Activated CD4-positive, alpha-beta T cell treated with anti-CD3 and anti-CD28 coated beads, Interleukin-2, amount 50 U/mL, for 16 hours (primary cell): ENCODE measurements around the gene SH3D19.
"Not testable (repeated sequence)": the region's sequence is repeated elsewhere in the genome, so short reads cannot be mapped to it uniquely, and the experiment has no call there.

Source experiments
- DNase-seq: peaks from one replicate; pipeline ENCODE4 v3.0.0-alpha.2; 2020

Gene SH3D19

GRCh38 chr4:151147000-151147399 is 178.4 kb downstream of the SH3D19 start:
- DNase-seq = no peak

- no peak for DNase-seq
Observed at GRCh38 chr4:151144329-151145072, 180.9 kb downstream of the SH3D19 start.

- no peak for DNase-seq
Observed at GRCh38 chr4:151143811-151144210, 181.6 kb downstream of the SH3D19 start.

GRCh38 chr4:151143162-151143561 is 182.2 kb downstream of the SH3D19 start:
- no peak for DNase-seq

GRCh38 chr4:151142758-151143157 is 182.6 kb downstream of the SH3D19 start:
- DNase-seq = no peak

- no peak for DNase-seq
Observed at GRCh38 chr4:151139814-151140213, 185.6 kb downstream of the SH3D19 start.

GRCh38 chr4:151136048-151136447 is 189.4 kb downstream of the SH3D19 start:
- DNase-seq = not testable (repeated sequence)

GRCh38 chr4:151133311-151133710 is 192.1 kb downstream of the SH3D19 start:
- no peak for DNase-seq

GRCh38 chr4:151129796-151130195 is 195.6 kb downstream of the SH3D19 start:
- DNase-seq = no peak

- peak; percentile 64 for DNase-seq
Observed at GRCh38 chr4:151117371-151117962, 207.9 kb downstream of the SH3D19 start.

- DNase-seq = no peak
Observed at GRCh38 chr4:151114986-151115385, 210.4 kb downstream of the SH3D19 start.

GRCh38 chr4:151114338-151114737 is 211.1 kb downstream of the SH3D19 start:
- no peak for DNase-seq

GRCh38 chr4:151110236-151110635 is 215.2 kb downstream of the SH3D19 start:
- no peak for DNase-seq

- no peak for DNase-seq
Observed at GRCh38 chr4:151107063-151107462, 218.3 kb downstream of the SH3D19 start.

- DNase-seq = no peak
Observed at GRCh38 chr4:151105454-151106032, 219.9 kb downstream of the SH3D19 start.

- DNase-seq = no peak
Observed at GRCh38 chr4:151104621-151105020, 220.8 kb downstream of the SH3D19 start.

GRCh38 chr4:151103758-151104157 is 221.6 kb downstream of the SH3D19 start:
- no peak for DNase-seq

GRCh38 chr4:151100531-151100930 is 224.9 kb downstream of the SH3D19 start:
- DNase-seq = no peak

GRCh38 chr4:151099976-151100417 is 225.4 kb downstream of the SH3D19 start:
- no peak for DNase-seq

GRCh38 chr4:151099229-151099975 is 226.0 kb downstream of the SH3D19 start, which contains the start of gene RPS3A:
Gene RPS3A (plus strand): TSS chr4:151099628. CDS start chr4:151099653, 25 bp downstream.
- DNase-seq = peak; percentile 99

GRCh38 chr4:151098979-151099228 is 226.5 kb downstream of the SH3D19 start:
- no peak for DNase-seq

- DNase-seq = no peak
Observed at GRCh38 chr4:151097759-151098158, 227.6 kb downstream of the SH3D19 start.

- no peak for DNase-seq
Observed at GRCh38 chr4:151095142-151095541, 230.3 kb downstream of the SH3D19 start.

- no peak for DNase-seq
Observed at GRCh38 chr4:151094290-151094751, 231.1 kb downstream of the SH3D19 start.
